WERI-Rb-1 (cell line): ENCODE data around the gene CTNNA3.

Experiments used
- DNase-seq: peaks from one replicate; pipeline ENCODE4 v3.0.0-alpha.2; 2020
- H3K27ac ChIP-seq: fragments of 250-450 bp; sonication (Bioruptor Pico); 2 replicates; pipeline ENCODE4 v1.5.1; 2020; ENCODE audit warnings: mild to moderate bottlenecking, moderate library complexity
- H3K27me3 ChIP-seq: fragments of 250-450 bp; sonication (Bioruptor Pico); 2 replicates; pipeline ENCODE4 v1.5.1; 2021; ENCODE audit warnings: mild to moderate bottlenecking, low read depth, moderate library complexity; ENCODE audit not compliant: insufficient read depth, severe bottlenecking
- H3K36me3 ChIP-seq: fragments of 250-450 bp; sonication (Bioruptor Pico); 2 replicates; pipeline ENCODE4 v1.5.1; 2020; ENCODE audit warnings: mild to moderate bottlenecking, moderate library complexity
- H3K4me3 ChIP-seq: 2 replicates; pipeline ENCODE4 v1.5.1; 2011; ENCODE audit warnings: low read depth, mild to moderate bottlenecking, control low read depth, low read length
- H3K9me3 ChIP-seq: fragments of 250-450 bp; sonication (Bioruptor Pico); 2 replicates; pipeline ENCODE4 v1.5.1; 2021; ENCODE audit warnings: mild to moderate bottlenecking, moderate library complexity; ENCODE audit not compliant: severe bottlenecking
- CTCF ChIP-seq: IDR thresholded peaks from 2 replicates; pipeline ENCODE4 v1.5.1; 2011; ENCODE audit warnings: low read depth, mild to moderate bottlenecking, control low read depth, inconsistent platforms, low read length

The CTNNA3 gene

DNA sequence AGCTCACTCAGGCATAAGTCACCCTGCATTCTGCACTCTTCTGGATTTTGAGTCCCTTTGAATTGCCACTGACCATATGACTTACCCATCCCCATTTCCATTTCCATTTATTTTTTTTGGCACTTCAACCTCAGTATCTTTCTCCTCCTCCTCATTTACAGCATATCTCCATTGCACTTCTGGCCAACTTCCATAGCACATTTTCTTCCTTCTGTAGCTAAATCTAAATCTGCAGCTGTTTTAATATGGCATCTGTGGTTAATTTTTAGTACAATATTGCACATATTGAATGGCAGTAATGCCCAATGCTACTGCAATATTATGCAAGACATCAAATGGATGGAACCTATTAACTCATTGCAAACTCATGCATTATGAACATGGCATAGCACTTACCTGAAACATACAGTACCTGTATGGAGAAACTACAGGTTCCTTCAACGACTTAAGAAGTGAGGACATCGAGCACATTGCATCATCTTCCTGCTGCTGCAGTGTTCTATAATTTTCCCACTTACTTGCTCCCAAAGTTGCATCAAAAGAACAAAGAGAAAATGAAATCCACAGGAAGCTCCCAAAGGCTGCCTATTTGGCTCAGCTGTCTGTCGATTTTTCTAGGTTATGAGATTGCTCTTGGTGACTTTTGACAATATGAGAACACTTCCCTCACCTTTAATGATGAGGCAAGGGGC lies 714.5 kb downstream of the CTNNA3 start:
- Histone ChIP-seq H3K27ac (no peak overlapping the region), H3K4me3 (no peak overlapping the region), H3K27me3 (no peaks in the 10 kb centered on the region), H3K9me3 (no peaks in the 10 kb centered on the region), H3K36me3 (no peaks in the 10 kb centered on the region)
- TF ChIP-seq CTCF = no peak
- DNase-seq = no peak

GRCh38 chr10:66980246-66980815 lies 715.7 kb downstream of the CTNNA3 start:
- no peaks in the 10 kb centered on the region for H3K27me3 ChIP-seq
- H3K9me3 ChIP-seq = no peaks in the 10 kb centered on the region
- TF ChIP-seq CTCF = no peak
- no peak overlapping the region for H3K27ac ChIP-seq
- H3K4me3 ChIP-seq = no peak overlapping the region
- DNase-seq = no peak
- H3K36me3 ChIP-seq = no peaks in the 10 kb centered on the region

- no peak for TF ChIP-seq CTCF
- Histone ChIP-seq H3K36me3 (no peaks in the 10 kb centered on the region), H3K4me3 (no peak overlapping the region), H3K9me3 (no peaks in the 10 kb centered on the region), H3K27me3 (no peaks in the 10 kb centered on the region), H3K27ac (no peak overlapping the region)
- DNase-seq = no peak
Observed at GRCh38 chr10:66964946-66965345, 731.0 kb downstream of the CTNNA3 start.

GRCh38 chr10:66958466-66958865 lies 737.5 kb downstream of the CTNNA3 start:
- no peak for DNase-seq
- Histone ChIP-seq H3K4me3 (no peak overlapping the region), H3K9me3 (no peaks in the 10 kb centered on the region), H3K27me3 (no peaks in the 10 kb centered on the region), H3K27ac (no peak overlapping the region), H3K36me3 (no peaks in the 10 kb centered on the region)
- TF ChIP-seq CTCF = no peak

DNA sequence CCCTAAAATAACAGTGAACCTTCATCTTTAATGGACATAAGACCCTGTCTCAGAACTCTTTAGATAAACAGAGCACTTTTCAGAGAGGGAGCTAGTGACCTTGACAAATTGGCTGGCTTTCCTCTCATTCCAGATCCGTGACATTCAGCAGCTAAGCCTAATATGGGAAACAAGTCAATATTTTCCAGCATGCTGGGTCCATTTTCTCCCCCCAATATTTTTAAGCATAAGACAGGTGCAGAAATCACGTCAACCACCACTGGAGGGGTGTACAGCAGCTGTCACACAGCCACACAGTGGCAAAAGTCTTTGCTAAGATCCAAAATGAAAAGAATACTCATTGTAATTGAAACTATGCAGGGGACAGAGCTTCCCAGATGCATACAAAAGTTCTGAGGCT lies 744.1 kb downstream of the CTNNA3 start:
- Histone ChIP-seq H3K36me3 (no peaks in the 10 kb centered on the region), H3K27ac (no peak overlapping the region), H3K27me3 (no peaks in the 10 kb centered on the region), H3K9me3 (no peaks in the 10 kb centered on the region), H3K4me3 (no peak overlapping the region)
- no peak for TF ChIP-seq CTCF
- no peak for DNase-seq

DNA sequence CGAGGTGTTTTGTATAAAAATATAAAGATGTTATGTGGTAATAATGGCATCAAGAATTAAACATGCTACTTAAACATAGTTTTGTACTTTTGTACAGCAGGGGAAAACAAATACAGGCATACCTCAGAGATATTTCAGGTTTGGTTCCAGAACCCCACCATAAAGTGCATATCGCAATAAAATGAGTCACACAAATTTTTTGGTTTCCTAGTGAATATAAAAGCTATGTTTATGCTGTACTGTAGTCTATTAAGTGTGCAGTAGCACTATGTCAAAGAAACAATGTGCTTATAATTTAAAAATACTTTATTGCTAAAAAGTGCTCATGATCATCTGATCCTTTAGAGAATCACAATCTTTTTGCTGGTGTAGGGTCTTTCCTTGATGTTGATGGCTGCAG lies 752.4 kb downstream of the CTNNA3 start:
- H3K27ac ChIP-seq = no peak overlapping the region
- TF ChIP-seq CTCF = no peak
- no peaks in the 10 kb centered on the region for H3K36me3 ChIP-seq
- H3K27me3 ChIP-seq = no peaks in the 10 kb centered on the region
- no peak for DNase-seq
- no peaks in the 10 kb centered on the region for H3K9me3 ChIP-seq
- no peak overlapping the region for H3K4me3 ChIP-seq
